ENCODE data around the gene ARHGEF3. TPM values are rescaled to one million over a fixed set of nuclear protein-coding genes. Genes with fewer than 3 reads are reported as not detected.

The ARHGEF3 gene
- total and polyA plus RNA-seq, 3 experiments from 2014 or later = 55.1 to 110 (median 56.6) TPM

DNA sequence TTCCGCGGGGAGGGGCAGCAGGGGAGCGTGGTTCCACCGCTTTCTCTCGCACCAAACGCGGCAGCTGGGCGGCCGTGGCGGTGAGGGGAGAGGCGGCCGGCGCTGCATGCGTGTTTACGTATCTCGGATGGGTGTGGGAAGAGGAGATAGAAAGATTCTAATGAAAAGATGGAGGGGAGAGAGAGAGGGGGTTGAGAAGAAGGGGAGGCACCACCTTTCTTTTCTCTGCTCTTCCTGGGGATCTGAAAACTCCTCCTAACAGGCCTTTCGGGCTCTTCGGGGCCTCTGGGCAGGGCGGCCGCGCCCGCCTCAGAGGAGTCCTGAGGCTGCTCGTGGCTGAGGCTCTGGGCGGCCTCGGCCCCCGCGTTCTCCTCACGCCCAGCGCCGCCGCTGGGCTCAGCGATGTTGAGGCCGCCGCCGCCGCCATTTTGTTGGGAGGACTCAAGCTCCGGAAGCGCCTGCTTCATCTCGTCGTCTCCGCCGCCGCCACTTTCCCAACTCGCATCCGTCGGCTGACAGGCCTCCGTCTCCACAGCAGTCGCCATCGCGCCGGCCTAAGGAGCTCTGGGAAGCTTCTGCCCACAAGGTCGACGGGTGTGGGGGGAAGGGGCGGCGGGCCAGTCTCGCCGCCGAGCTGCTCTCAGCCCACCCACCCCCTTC, 119.2 kb downstream of the ARHGEF3 start:
- Mint-ChIP-seq H3K27me3 (no peaks in the 10 kb centered on the region), H3K36me3 (peaks cover 5 to 25% (median 6%) of the 10 kb centered on the region in 3 donors), H3K27ac (peak overlapping the region; percentile 94 to 99 (median 96)), H3K4me1 (peaks cover 38 to 52% (median 47%) of the 10 kb centered on the region in 3 donors), H3K9me3 (no peaks in the 10 kb centered on the region), H3K4me3 (peak overlapping the region; percentile 92 to 98 (median 95))
- H3K27me3 ChIP-seq (ENCODE audit: insufficient read depth, low read length, poor library complexity, severe bottlenecking) = no peaks in the 10 kb centered on the region
- peaks cover 45% of the 10 kb centered on the region for H3K4me1 ChIP-seq (ENCODE audit: insufficient read depth, low read length)
- H3K27ac ChIP-seq (ENCODE audit: low read depth, low read length) = peak overlapping the region; percentile 91
- H3K36me3 ChIP-seq (ENCODE audit: insufficient read depth, low read length) = no peaks in the 10 kb centered on the region
- ChIA-PET POLR2A (interaction anchor here (0.6 to 2.1 kb wide), 15 partner anchors 8 to 545 kb away, joined by 3 to 32 read pairs (median 4); partner anchors contain the start of genes ARHGEF3 and CCDC66), CTCF (interaction anchor here (0.8 to 1.9 kb wide), 7 partner anchors 9 to 1073 kb away, joined by 3 to 13 read pairs (median 3); partner anchors contain the start of genes ARHGEF3 and SLMAP)
- H3K4me3 ChIP-seq (ENCODE audit: low read length) = peak overlapping the region; percentile 70
- no peaks in the 10 kb centered on the region for H3K9me3 ChIP-seq (ENCODE audit: low read length)
- peak; percentile 68 to 87 (median 79) for DNase-seq

DNA sequence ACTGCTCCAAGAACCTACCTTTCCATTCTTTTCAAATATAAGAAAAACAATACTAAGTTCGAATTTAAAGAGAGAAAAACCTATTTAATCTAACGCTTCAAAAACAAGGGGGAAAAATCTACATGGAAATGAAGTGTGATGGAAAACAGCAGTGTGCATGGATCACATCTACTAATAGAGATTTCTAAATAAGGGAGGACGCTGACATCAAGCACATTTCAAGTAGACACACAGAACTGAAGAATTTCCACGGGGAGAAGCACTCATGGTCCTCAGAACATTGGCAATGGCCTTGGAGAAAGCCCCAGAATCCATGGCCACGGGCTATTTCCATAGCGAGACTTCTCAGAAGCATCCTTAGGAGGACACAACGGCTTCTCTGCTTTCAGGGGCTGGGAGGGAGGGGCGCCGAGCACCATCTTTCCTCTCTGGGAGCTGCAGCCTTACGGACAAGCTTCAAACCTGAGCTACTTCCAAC, 119.7 kb downstream of the ARHGEF3 start:
- ChIA-PET CTCF (interaction anchor here (0.8 to 1.9 kb wide), 5 partner anchors 8 to 1074 kb away, joined by 3 to 13 read pairs (median 3); partner anchors contain the start of genes ARHGEF3 and SLMAP), POLR2A (interaction anchor here (0.6 to 2.1 kb wide), 13 partner anchors 8 to 242 kb away, joined by 3 to 32 read pairs (median 4); partner anchors contain the start of genes ARHGEF3 and CCDC66)
- peak overlapping the region; percentile 94 to 99 (median 96) for H3K27ac Mint-ChIP-seq
- H3K4me3 Mint-ChIP-seq = peak overlapping the region; percentile 92 to 98 (median 95)
- Histone ChIP-seq H3K36me3 (ENCODE audit: insufficient read depth, low read length) (peaks cover 4% of the 10 kb centered on the region), H3K27me3 (ENCODE audit: insufficient read depth, low read length, poor library complexity, severe bottlenecking) (no peaks in the 10 kb centered on the region), H3K27ac (ENCODE audit: low read depth, low read length) (peak overlapping the region; percentile 91), H3K4me3 (ENCODE audit: low read length) (peak overlapping the region; percentile 70), H3K4me1 (ENCODE audit: insufficient read depth, low read length) (peaks cover 51% of the 10 kb centered on the region), H3K9me3 (ENCODE audit: low read length) (no peaks in the 10 kb centered on the region)
- H3K9me3 Mint-ChIP-seq = no peaks in the 10 kb centered on the region
- DNase-seq = no peak
- peaks cover 5 to 25% (median 6%) of the 10 kb centered on the region in 3 donors for H3K36me3 Mint-ChIP-seq
- peaks cover 44 to 58% (median 53%) of the 10 kb centered on the region in 3 donors for H3K4me1 Mint-ChIP-seq
- H3K27me3 Mint-ChIP-seq = no peaks in the 10 kb centered on the region

DNA sequence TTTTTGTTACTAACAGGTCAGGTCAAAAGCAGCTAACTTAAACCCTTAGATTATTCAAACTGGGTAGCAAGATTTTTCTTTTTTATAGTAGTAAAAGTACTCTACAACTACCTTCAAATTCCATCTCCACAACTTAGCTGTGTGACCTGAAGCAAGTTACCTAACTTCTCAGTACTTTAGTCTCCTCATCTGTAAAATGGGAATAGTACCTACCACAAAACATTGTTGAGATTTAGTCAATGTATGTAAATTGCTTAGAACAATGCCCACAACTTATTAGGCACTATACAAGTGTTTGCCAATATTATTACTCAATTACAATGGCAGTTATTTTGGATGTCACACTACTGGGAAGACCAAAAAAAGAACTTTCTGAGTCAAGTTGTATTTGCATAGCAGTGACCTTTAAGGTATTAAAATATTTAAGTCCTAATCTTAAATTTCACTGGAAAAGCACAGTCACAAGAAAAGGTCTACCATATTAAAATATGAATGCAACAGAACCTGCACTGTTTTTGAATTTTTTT, 121.6 kb downstream of the ARHGEF3 start:
- Histone ChIP-seq H3K27me3 (ENCODE audit: insufficient read depth, low read length, poor library complexity, severe bottlenecking) (no peaks in the 10 kb centered on the region), H3K27ac (ENCODE audit: low read depth, low read length) (no peak overlapping the region), H3K4me3 (ENCODE audit: low read length) (no peak overlapping the region), H3K4me1 (ENCODE audit: insufficient read depth, low read length) (peaks cover 57% of the 10 kb centered on the region), H3K9me3 (ENCODE audit: low read length) (no peaks in the 10 kb centered on the region), H3K36me3 (ENCODE audit: insufficient read depth, low read length) (peaks cover 4% of the 10 kb centered on the region)
- Mint-ChIP-seq H3K4me1 (peaks cover 56 to 75% (median 70%) of the 10 kb centered on the region in 3 donors), H3K9me3 (no peaks in the 10 kb centered on the region), H3K27me3 (no peaks in the 10 kb centered on the region), H3K27ac (peak overlapping the region in 3 of 8 donors; percentile 21 to 40 (median 29)), H3K36me3 (peaks cover 5 to 30% (median 6%) of the 10 kb centered on the region in 3 donors), H3K4me3 (peak overlapping the region; percentile 39 to 61 (median 51))
- CTCF ChIA-PET = interaction anchor here (0.7 kb wide), 1 partner anchor 143 kb away, joined by 3 read pairs; no protein-coding TSS in a partner anchor
- POLR2A ChIA-PET = no interaction called here
- no peak for DNase-seq

Other genes starting within 250 kb of the ARHGEF3 start
- 10 to 100 TPM; 35.7 to 38.7 TPM for gene CCDC66, start 244.8 kb downstream of the ARHGEF3 start, total RNA-seq
- gene CCDC66, start 244.8 kb downstream of the ARHGEF3 start, polyA plus RNA-seq = 25.0 TPM
- gene TASOR, start 118.7 kb downstream of the ARHGEF3 start, total RNA-seq = 10 to 100 TPM; 60.7 to 62.7 TPM
- gene TASOR, start 118.7 kb downstream of the ARHGEF3 start, polyA plus RNA-seq = 34.7 TPM